Tongue (tissue), 2 donors: ENCODE data around the gene CEP135. TPM values are rescaled to one million over a fixed set of nuclear protein-coding genes. Genes with fewer than 3 reads are reported as not detected.
"Not testable (repeated sequence)": the region's sequence is repeated elsewhere in the genome, so short reads cannot be mapped to it uniquely, and the experiment has no call there.

Source experiments
- DNase-seq: peaks from one replicate; pipeline ENCODE4 v3.0.0-alpha.2; 2015
- total RNA-seq: library from RNA; depleted of rRNA; stranded (reverse); fragments of >200 nt; gene quantifications from one replicate; pipeline ENCODE4 v1.2.3, GENCODE V29; 2014

Gene CEP135
- total RNA-seq, 1 donor from 2014 or later, result 13.0 TPM

DNA sequence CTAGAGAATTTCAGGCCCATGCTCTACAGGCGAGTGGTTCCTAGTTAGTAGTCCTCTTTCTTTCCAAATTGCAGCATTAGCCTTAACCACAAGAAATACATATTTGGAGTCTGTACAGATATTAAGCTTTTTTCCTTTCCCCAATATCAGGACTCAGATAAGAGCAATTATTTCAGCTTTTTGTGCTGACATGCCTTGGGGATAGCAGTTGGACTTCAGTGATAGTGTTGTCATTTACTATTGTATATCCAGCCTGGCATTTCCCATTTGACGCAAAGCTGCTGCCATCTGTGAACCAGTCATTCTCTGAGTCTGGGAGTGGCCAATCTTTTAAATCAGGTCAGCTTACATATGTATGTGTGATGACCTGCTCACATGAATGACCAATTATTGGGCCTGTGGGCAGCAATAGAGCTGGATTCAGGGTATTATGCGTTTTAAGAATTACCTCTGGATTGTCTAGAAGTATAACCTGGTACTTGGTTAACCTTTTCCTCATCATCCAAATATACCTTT lies 6.8 kb upstream of the CEP135 start:
- no peak for DNase-seq

DNA sequence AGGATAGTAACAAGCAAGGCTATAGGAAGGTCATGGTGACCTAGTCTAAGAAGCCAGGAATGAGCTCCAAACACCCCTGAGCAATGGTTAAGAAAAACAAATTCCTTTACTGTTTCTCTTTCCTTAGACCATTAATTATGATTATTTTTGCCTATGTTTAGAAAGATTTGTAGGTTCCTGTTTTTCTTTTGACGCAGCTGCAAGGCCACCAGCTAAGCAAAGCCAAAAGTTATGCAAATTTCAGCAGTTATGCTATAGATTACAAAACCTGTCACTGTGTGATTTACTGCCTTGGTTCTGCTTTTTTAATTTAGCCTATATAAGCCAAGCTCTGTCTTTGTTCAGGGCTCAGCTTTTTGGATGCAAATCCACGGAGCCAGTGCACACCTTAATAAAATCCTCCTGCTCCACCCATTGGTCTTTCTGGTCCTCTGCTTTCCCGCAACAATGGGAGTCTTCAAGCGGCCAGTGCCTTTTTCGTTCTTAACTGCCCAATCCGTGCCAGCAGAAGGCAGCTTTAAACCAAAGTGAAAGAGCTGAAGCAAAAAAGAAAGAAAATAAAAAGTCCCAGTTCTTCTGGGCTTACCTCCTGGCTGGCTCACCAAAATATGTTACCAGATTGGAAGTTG lies 1.4 kb upstream of the CEP135 start:
- peak; percentile 17 for DNase-seq

DNA sequence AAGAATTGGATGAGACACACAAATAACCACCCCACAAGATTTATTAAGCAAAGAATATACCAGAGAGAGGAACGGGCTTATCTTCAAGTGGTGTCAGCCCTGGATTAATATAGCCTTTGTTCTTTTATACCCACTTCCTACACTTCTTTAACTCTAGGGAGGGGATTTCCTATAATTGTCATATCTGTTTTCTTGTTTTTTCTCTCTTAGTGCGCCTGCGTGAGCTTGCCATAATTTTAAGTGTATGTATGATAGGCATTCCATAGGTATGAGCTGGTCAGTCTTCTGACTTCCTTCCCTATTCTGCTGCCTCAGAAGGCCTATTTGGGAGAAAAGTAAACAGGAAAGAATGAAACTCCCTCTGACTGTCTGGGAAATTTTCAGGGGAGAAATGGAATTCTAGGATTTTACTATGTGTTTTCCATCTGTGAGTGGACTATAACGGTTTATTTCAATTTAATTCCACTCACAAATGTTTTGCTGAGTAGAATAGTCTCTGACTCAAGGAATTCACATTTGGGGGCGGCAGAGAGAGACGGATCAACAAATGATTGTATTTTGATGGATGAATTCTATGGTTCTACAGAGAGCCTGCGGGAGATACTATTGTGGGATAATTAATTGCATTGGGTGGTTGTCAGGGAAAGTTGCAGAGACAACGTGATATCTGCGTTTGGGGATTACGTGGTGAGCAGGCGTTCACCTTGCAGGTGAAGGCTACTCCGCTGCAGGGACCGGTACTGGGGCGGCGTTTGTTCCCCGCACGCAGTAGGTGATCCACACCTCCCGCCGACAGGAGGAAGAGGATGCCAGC lies 626 bp upstream of the CEP135 start:
- peak; percentile 40 for DNase-seq

DNA sequence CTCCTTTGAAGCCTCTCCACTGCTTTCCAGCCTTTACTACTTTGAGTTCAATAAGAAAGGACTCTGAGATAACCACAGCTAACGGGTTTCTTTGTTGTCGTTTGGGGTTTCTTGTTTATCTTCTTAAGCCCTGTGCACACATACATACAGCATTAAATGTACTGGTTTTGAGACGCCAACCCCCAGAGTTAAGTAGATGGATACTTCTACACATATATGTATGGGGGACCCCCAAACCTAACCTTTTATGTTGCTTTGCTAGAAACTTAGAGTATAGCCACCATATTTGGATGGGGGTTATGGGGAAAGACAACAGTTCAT lies 697 bp downstream of the CEP135 start:
- no peak for DNase-seq

DNA sequence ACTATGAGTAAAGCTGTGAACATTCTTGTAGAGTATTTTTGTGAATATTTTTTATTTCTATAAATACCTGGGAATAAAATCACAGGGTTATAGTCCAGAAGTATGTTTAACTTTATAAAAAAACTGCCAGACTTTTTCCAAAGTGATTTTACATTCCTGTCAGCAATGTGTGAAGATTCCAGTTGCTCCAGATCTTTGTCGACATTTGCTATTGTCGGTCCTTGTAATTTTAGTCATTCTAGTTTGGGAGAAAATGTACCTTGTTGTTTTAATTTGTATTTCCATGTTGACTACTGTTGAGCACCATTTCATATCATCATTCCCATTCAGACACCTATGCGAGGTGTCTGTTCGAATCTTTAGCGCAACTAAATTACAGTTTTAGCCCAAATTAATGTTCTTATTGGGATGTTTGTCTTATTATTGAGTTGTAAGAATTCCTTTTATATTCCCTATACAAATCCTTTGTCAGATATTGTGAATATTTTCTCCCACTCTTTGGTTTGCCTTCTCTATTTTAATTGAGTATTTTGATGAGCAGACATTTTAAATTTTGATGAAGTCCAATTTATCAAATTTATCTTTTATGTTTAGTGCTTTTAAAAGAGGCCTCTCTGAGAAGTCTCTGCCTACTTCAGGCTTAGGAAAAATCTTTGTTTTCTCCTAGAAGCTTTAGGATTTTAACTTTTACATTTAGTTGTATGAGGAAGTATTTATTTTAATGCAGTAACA lies 2.6 kb downstream of the CEP135 start:
- DNase-seq, result no peak

DNA sequence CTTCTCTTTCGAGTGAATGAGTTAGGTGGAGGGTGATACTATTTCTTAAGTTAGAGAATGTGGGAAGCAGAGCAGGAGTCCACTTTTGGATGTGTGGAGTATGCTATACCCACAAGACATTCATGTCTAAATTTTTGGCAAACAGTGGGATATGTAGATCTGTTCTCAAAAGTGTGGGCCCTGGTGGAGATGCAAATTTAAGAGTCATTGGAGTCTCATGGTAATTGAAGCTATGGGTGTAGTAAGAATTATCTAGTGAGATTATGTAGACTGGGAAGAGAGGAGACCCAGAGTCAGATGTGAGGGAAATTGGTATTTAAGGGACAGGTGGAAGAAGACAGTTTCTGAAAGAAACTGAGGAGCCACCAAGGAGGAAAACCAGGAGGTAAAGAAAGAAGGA lies 7.0 kb downstream of the CEP135 start:
- DNase-seq, result no peak

DNA sequence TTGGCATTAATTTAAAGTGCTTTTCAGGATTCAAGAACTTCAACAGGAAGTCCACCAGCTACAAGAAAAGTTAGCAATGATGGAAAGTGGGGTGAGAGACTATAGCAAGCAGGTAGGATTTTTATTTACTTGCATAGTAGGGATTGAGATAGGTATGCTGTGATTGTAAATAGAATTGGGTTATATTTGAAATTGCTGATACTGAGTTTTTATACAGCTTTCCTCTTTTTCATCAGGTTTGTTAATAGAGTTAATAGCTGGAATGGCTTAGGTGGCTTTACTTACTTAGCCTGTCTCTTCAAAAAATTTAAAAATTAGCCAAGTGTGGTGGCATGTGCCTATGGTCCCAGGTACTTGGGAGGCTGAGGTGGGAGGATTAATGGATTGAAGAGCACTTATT lies 10.9 kb downstream of the CEP135 start:
- DNase-seq, result no peak

DNA sequence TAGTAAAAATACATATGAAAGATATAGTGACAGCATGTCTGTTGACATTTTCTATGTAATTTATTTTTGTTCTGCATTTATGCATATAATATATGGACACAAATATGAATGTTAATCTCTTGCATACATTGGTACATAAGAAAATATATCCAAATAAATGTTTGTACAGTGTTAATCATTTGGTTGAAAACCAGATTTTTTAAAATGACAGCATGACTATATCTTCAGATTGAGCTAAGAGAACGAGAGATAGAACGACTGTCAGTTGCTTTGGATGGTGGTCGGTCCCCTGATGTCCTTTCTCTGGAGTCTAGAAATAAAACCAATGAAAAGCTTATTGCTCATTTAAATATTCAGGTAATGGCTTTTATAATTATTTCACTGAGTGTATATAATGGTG lies 15.3 kb downstream of the CEP135 start:
- DNase-seq, result no peak

DNA sequence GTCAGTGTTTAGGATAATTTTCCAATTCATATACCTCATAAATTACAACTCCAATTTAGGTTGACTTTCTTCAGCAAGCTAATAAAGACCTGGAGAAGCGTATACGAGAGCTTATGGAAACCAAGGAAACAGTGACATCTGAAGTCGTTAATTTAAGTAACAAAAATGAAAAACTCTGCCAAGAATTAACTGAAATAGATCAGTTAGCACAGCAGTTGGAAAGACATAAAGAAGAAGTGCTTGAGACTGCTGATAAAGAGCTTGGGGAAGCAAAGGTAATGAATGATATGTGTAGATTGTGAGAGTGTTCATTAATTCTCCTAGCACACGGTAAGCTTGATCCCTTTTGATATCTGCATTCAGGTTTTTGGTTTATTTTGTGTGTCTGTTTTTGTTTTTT lies 16.8 kb downstream of the CEP135 start:
- DNase-seq, result no peak

DNA sequence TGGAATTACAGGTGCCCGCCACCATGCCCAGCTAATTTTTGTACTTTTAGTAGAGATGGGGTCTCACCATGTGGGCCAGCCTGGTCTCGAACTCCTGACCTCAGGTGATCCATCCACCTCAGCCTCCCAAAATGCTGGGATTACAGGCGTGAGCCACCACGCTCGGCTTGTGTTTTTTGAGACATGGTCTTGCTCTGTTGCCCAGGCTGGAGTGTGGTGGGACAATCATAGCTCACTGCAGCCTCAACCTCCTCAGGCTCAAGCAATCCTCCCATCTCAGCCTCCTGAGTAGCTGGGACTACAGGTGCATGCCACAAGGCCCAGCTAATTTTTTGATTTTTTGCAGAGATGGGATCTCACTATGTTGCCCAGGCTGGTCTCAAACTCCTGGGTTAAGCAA lies 17.6 kb downstream of the CEP135 start:
- not testable (repeated sequence) for DNase-seq

DNA sequence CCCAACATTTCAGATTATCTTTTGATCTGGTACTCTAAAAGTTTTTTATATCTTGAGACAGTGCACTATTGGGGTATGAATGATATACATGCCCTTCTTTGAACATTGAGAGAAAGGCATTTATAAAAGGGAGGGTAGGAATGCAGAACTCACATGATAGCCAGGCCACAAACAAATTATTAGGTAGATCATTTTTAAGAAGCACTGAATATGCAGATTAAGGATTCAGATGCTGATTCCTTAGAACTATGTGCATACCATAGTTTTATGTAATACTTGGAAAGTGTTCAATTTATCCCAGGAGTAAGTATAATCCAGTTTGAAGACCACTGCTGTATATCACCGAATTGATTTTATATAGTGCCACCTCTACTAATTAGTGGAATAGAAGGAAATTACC lies 18.6 kb downstream of the CEP135 start:
- DNase-seq, result no peak

DNA sequence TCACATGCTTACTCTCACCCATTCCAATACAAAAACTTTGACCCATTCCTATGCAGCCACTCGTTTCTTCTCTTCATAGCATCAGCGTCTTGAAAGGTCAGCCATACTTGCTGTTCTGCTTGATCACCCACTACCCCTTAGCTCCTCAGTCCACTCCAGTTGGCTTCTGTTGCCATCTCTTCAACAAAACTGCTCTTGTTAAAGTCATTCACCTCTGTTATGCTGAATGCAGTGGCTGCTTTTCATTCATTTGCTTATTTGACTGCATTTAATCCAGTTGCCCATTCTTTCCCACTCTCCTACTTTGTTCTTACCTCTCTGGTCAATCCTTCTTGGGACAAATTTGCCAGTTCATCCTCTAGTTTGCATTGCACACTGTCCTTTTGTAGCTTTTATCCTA lies 24.9 kb downstream of the CEP135 start:
- no peak for DNase-seq

DNA sequence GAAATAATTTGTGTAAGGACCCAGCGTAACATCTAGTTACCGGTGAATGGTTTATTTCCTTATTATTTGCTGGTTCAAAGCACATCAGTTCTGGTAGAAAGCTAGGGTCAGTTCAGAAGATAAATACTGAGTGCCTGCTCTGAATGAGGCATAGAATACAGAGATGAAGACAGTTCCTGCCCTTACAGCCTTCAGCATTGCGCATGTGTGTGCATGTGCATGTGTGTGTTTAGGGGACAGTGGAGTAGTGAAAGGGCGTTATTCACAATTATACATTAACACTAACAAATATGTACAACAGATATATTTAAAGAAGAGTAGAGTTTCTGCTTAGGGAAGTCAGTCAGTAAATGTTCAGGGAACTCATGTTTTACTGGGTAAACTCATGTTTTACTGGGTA lies 29.1 kb downstream of the CEP135 start:
- no peak for DNase-seq

DNA sequence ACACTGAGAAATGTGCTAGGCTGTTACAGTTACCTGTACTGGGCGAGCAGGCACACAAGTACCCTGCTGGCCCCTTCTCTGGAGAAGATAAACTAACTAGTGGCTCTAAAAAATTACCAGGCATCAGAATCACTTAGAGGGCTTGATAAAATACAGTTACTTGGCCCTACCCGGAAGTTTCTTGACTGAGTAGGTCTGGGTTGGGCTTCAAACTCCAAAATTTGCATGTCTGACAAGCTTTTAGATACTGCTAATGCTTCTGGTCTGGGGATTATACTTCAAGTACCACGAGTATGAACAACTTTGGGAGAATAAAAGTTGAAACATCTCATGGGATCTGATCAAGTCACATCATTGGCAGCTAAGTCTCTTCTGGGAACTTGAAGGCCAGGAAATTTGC lies 30.8 kb downstream of the CEP135 start:
- DNase-seq, result no peak

DNA sequence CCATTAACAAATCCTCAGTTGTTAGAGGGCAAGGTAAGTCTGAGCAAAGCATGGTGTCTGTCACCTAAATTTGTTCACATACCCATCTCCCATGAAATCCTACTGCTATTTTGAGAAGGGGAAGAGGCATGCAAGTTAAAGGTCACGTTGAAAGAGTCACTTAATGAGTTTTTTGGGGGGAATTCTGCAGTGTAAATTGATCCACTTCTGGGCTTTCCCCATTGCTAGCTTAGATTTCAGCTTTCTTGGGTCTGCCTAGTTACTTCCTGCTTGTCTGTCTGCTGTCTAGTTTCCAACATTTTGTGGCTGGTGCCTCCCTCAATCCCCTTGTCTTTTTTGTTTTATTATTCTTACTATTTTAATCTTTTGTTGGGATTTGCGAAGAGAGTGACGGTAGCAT lies 32.0 kb downstream of the CEP135 start:
- DNase-seq, result no peak

DNA sequence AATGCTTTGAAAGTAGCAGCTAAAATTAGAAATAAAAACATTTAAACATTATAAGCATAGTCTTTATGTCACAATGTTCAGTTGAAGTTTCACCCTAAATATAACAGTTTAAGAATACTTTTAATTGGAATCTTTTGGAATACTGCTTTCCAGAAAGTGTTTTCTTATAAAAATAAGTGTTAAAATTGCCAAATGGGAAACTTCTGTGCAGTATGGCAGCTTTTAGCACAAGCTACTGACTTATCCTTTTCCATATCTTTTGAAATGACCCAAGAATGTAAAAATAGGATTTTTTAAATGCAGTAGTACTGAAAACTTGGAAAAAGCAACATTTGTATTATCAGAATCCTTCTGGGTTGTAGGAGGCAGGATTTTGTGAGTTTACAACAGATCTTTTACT lies 34.2 kb downstream of the CEP135 start:
- no peak for DNase-seq

DNA sequence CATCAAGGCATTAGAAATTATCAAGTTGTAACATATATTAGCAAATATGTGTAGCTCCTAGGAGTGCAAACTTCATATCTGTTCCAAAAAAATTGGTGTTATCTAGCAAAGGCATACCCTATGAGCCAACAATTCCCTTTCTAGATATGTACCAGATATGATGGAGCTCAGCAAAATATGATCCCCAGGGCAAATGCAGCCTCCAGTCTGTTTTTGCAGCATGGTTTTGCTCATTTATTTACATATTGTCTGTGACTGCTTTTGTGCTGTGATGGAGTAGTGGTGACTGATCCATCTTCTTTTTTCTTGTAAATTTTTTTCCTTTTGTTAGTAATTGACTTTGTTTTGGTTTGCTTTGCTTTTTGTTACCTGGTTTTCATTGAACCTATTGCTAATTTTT lies 41.0 kb downstream of the CEP135 start:
- DNase-seq, result no peak

DNA sequence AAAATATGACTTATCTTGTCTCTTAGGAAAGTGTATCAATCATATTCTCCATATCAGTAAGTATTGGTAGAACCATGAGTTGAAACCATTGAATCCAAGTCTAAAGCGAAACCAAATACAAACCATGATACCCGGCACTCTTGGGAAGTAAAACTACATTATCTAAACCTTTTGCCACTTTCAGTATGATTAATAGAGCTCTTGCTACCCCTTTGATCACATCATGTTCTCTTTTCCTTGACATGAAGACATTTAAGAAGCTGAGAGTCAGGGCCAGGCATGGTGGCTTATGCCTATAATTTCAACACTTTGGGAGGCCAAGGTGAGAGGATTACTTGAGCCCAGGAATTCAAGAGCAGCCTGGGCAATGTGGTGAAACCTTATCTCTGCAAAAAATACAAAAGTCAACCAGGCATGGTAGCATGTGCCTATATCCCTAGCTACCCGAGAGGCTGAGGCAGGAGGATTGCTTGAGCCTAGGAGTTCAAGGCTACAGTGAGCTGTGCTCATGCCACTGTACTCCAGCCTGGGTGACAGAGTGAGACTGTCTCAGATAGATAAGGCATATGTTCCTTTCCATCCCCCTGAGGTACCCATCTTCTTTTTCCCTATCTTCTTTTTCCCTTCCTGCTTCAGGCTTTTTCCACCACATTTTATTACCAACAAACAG lies 45.4 kb downstream of the CEP135 start:
- DNase-seq, result no peak

DNA sequence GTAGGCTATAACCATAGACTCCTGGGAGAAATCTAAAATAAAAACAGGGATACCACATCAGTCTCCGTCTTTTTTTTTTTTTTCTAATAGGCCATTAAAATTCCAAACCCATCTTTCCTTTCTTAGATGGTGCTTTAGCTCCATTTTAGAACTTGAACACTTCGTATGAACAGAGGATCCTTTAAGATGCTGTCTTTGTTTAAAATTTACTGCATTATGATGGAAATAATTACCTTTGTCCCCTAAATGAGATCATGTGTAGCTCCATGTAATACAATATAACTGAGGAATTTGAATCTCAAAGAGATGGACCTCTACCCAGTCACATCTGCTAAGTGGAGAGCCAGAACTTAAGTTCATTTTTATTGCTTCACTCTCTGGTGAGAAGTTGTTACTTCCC lies 47.9 kb downstream of the CEP135 start:
- no peak for DNase-seq

DNA sequence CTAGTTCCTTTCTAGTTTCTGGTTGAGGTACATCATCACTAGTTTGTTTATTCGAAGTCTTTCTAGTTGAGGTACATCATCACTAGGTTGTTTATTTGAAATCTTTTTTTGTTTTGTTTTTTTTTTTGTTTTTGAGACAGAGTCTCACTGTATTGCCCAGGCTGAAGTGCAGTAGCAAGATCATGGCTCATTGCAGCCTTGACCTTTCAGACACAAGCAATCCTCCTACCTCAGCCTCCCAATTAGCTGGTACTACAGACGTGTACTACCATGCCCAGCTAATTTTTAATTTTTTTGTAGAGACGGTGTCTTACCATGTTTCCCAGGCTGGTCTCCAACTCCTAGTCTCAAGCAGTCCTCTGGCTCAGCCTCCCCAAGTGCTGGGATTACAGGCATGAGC lies 54.9 kb downstream of the CEP135 start:
- no peak for DNase-seq

DNA sequence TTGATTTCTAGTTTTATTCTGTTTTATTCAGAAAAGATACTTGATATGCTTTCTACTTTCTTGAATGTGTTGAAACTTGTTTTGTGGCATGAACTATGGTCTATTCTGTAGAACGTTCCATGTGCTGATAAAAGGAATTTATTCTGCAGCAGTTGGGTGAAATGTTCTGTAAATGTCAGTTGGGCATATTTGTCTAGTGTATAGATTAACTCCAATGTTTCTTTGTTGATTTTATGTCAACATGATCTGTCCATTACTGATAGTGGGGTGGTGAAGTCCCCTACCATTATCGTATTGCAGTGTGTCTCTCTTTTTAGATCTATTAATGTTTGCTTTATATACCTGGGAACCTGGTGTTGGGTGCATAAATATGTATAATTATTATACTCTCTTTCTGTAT lies 55.5 kb downstream of the CEP135 start:
- DNase-seq, result no peak

DNA sequence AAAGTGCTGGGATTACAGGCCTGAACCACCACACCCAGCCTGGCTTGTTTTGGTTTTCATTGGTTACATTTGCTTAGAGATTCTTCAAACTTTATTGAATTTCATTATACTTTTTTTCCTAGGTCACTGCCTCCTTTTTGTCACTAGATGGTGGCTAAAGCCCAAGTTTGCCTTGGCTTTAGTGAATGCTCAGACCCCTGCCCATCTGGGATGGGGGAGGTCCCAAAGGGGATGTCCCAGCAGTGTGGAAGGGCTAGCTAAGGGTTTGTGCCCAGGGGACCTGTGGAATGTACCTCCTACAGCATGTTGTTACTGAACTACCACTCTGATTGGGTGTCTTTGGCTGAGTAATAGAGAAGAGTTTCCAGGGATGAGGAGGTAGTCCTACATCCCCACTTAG lies 58.4 kb downstream of the CEP135 start:
- no peak for DNase-seq

DNA sequence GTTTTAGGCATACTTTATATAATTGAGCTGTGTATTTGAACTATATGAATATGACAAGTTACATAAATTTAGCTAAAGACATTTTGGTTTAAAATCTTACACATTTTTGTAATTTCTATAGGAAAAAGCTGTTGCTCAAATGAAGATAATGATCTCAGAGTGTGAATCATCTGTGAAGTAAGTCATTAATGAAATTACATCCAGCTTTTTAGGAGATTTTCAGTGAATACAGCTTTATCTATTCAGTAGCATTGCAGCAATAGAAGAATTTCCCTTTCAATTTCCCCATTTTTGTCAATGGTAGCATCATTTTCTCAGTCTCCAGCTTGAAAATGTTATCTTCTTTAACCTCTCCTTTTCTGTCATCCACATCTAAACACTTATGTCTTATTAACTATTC lies 59.5 kb downstream of the CEP135 start:
- no peak for DNase-seq
